K562 (cell line): ENCODE measurements around the gene SUMO3. TPM values are rescaled to one million over a fixed set of nuclear protein-coding genes. Genes with fewer than 3 reads are reported as not detected.
A peak's percentile ranks its signal among the peaks of the same experiment; 100 is the strongest.

Experiments
- ATAC-seq: fragments of 200-7000 bp; cut with Tn5 transposase; 3 replicates; pipeline ENCODE4 v1.9.1; 2020; ENCODE audit warnings: moderate library complexity
- BruUV-seq: library from RNA; stranded (reverse); fragments of 400-500 nt; replicated peaks from 2 replicates; lab custom pipeline; 2021; lab: Mats Ljungman, UMichigan
- CTCF ChIA-PET: fragments of 300-600 bp; formaldehyde crosslinking; extraction: SDS; loops from one replicate; lab custom pipeline; 2021; ENCODE audit warnings: low intra/inter-chr PET ratio; lab: Yijun Ruan, JAX
- POLR2A ChIA-PET: fragments of 300-600, 350-650 bp; sonication (Branson Sonifier 250); formaldehyde crosslinking; extraction: SDS; loops from one replicate; lab custom pipeline; 2021; ENCODE audit warnings: antibody characterized with exemption, inconsistent platforms; lab: Yijun Ruan, JAX
- DNase-seq, 4 experiments: peaks; one replicate each; pipeline versions ENCODE4 v3.0.0 to v3.0.0-alpha.2; 2011 to 2018; ENCODE audit warnings: low spot score in 3 of 4, mixed read lengths in 3 of 4; ENCODE audit errors: extremely low read depth in 1 of 4
- FAIRE-seq: peaks from 2 replicates; lab custom pipeline; 2011; peaks lifted over from hg19 to GRCh38; lab: Jason Lieb, UNC
- H2AFZ ChIP-seq: 2 replicates; pipeline ENCODE4 v1.6.0; 2011; ENCODE audit warnings: low read depth, low read length, control low read depth, inconsistent platforms
- H3K27ac ChIP-seq: fragments of 200-600 bp; 3 replicates; pipeline ENCODE4 v1.8.0; 2011; ENCODE audit warnings: low read depth, mild to moderate bottlenecking, control low read depth, inconsistent platforms, low read length, moderate library complexity, mixed read lengths; ENCODE audit errors: extremely low read depth
- H3K27me3 ChIP-seq, 2 experiments: fragments of 300-600 bp in 1 of 2; 2 replicates in 1 of 2; 3 replicates in 1 of 2; pipeline versions ENCODE4 v1.6.0 to v1.8.0; 2011; ENCODE audit warnings: inconsistent platforms in 2 of 2, low read length in 2 of 2, mild to moderate bottlenecking in 1 of 2, mixed read lengths in 1 of 2, moderate library complexity in 1 of 2; ENCODE audit not compliant: control insufficient read depth in 2 of 2, insufficient read depth in 2 of 2
- H3K36me3 ChIP-seq: fragments of 300-600 bp; 3 replicates; pipeline ENCODE4 v1.8.0; 2011; ENCODE audit warnings: mild to moderate bottlenecking, low read length, inconsistent platforms; ENCODE audit not compliant: control insufficient read depth, insufficient read depth
- H3K4me1 ChIP-seq, 2 experiments: fragments of 200-600 bp in 1 of 2; replicated peaks in 1 of 2; 2 replicates in 1 of 2; 3 replicates in 1 of 2; pipeline versions ENCODE4 v1.5.1 to v1.8.0; 2011; ENCODE audit warnings: inconsistent platforms in 2 of 2, low read length in 2 of 2, mild to moderate bottlenecking in 1 of 2, mixed read lengths in 1 of 2, moderate library complexity in 1 of 2; ENCODE audit not compliant: control insufficient read depth in 2 of 2, insufficient read depth in 2 of 2
- H3K4me2 ChIP-seq: 2 replicates; pipeline ENCODE4 v1.6.1; 2011; ENCODE audit warnings: low read length, control low read depth, inconsistent platforms, mixed read lengths; ENCODE audit not compliant: insufficient read depth
- H3K4me3 ChIP-seq: fragments of 200-600 bp; sonication (generic), shearing (Covaris generic); 2 replicates; pipeline ENCODE4 v1.5.1; 2016; ENCODE audit warnings: control low read depth, inconsistent platforms
- H3K79me2 ChIP-seq: fragments of 200-600 bp; 3 replicates; pipeline ENCODE4 v1.8.0; 2011; ENCODE audit warnings: low read length, inconsistent platforms; ENCODE audit not compliant: control insufficient read depth, insufficient read depth
- H3K9ac ChIP-seq, 2 experiments: 2 replicates each; pipeline versions ENCODE4 v1.6.0 to v1.6.1; 2011; ENCODE audit warnings: low read depth in 2 of 2, low read length in 2 of 2, control low read depth in 1 of 2, inconsistent platforms in 1 of 2, mild to moderate bottlenecking in 1 of 2, mixed read lengths in 1 of 2; ENCODE audit not compliant: insufficient read depth in 1 of 2
- H3K9me1 ChIP-seq: one replicate; pipeline ENCODE4 v1.6.0; 2011; ENCODE audit warnings: inconsistent platforms, mild to moderate bottlenecking, low read length, moderate library complexity; ENCODE audit not compliant: control insufficient read depth, insufficient read depth
- H3K9me3 ChIP-seq: replicated peaks from 2 replicates; pipeline ENCODE4 v1.5.1; 2011; ENCODE audit warnings: low read depth, low read length, inconsistent platforms; ENCODE audit not compliant: control insufficient read depth, insufficient read depth
- H4K20me1 ChIP-seq: replicated peaks from 2 replicates; pipeline ENCODE4 v1.6.1; 2011; ENCODE audit warnings: low read length, inconsistent platforms, mixed read lengths; ENCODE audit not compliant: control insufficient read depth, insufficient read depth
- HEY1 ChIP-seq: fragments of 250-450 bp; sonication (Bioruptor Pico); IDR thresholded peaks from 2 replicates; pipeline ENCODE4 v1.5.0; 2020; ENCODE audit warnings: mild to moderate bottlenecking, moderate library complexity, borderline replicate concordance
- HMGN3 ChIP-seq: IDR thresholded peaks from 2 replicates; pipeline ENCODE4 v1.6.1; 2011; ENCODE audit warnings: borderline replicate concordance, low read depth, mild to moderate bottlenecking, mixed read lengths, low read length; ENCODE audit not compliant: insufficient read length; ENCODE audit errors: extremely low read depth
- HNRNPL ChIP-seq: fragments of 200-400 bp; formaldehyde crosslinking; IDR thresholded peaks from 2 replicates; pipeline ENCODE4 v1.6.1; 2017; ENCODE audit warnings: low read depth, mild to moderate bottlenecking, low read length
- KAT7 ChIP-seq: sonication (generic); formaldehyde crosslinking; IDR thresholded peaks from 2 replicates; pipeline ENCODE4 v1.8.0; 2022; ENCODE audit warnings: missing genetic modification reagents, mild to moderate bottlenecking, borderline replicate concordance
- POLR2G ChIP-seq: fragments of 200-400 bp; formaldehyde crosslinking; IDR thresholded peaks from 2 replicates; pipeline ENCODE4 v1.6.1; 2017; ENCODE audit warnings: low read depth, mild to moderate bottlenecking, antibody characterized with exemption, low read length, moderate library complexity
- YBX1 ChIP-seq: fragments of 450-650 bp; IDR thresholded peaks from 2 replicates; pipeline ENCODE4 v1.7.1; 2016; ENCODE audit warnings: mild to moderate bottlenecking
- ZBTB17 ChIP-seq: fragments of 450-650 bp; formaldehyde crosslinking; IDR thresholded peaks from 2 replicates; pipeline ENCODE4 v1.4.0; 2020; ENCODE audit warnings: mild to moderate bottlenecking
- WGBS: fragments of 100-300 bp; shearing (Covaris generic); methylation state at CpG from one replicate; pipeline ENCODE4 v1.1.6; 2016; ENCODE audit warnings: low coverage, mixed read lengths; ENCODE audit not compliant: insufficient coverage; ENCODE audit errors: missing lambda C conversion rate; 5-methylcytosine and 5-hydroxymethylcytosine counted together
- in situ Hi-C: fragments of 300-500 bp; cut with MboI; formaldehyde crosslinking; loops from 4 replicates; pipeline ENCODE4 v1.15.0; 2018; ENCODE audit warnings: inconsistent platforms, mixed read lengths
- intact Hi-C: fragments of 100-400 bp; cut with micrococcal nuclease; formaldehyde crosslinking; loops from 2 replicates; pipeline ENCODE4 v1.14.2; 2022
- polyA plus RNA-seq, 8 experiments: library from polyadenylated mRNA; depleted of rRNA in 4 of 8; stranded (reverse) in 5 of 8; unstranded in 3 of 8; fragments of >200 nt; fragmentation: Nextera tagmentation in 2 of 8; fragmentation: Illumina TruSeq in 1 of 8; extraction: Ambion mirVana in 2 of 8; extraction: Trizol in 1 of 8; gene quantifications; 2 replicates each; pipeline versions ENCODE4 v1.2.1 to v1.2.3, GENCODE V29; 2011 to 2014; ENCODE audit warnings: inconsistent platforms in 1 of 8, missing spikeins in 1 of 8
- total RNA-seq, 7 experiments: library from RNA; depleted of rRNA in 6 of 7; stranded (reverse); fragments of >200 nt in 6 of 7; fragmentation: Illumina TruSeq in 2 of 7; extraction: Trizol in 2 of 7; gene quantifications; 2 replicates each; pipeline versions ENCODE4 v1.2.1 to v1.2.3, GENCODE V29; 2011 to 2021; ENCODE audit warnings: low replicate concordance in 1 of 7
- TF ChIP-seq, protein P1 (sequence below): sonication (generic); formaldehyde crosslinking; IDR thresholded peaks from 2 replicates; pipeline ENCODE4 v1.8.1; 2023; ENCODE audit warnings: mild to moderate bottlenecking, missing genetic modification reagents, moderate library complexity

Gene SUMO3
- total and polyA plus RNA-seq, 9 of the 15 experiments (the other 6 are each of a cell fraction or from before 2014, with no cell fraction given): 13.9 to 143 (median 113) TPM

DNA sequence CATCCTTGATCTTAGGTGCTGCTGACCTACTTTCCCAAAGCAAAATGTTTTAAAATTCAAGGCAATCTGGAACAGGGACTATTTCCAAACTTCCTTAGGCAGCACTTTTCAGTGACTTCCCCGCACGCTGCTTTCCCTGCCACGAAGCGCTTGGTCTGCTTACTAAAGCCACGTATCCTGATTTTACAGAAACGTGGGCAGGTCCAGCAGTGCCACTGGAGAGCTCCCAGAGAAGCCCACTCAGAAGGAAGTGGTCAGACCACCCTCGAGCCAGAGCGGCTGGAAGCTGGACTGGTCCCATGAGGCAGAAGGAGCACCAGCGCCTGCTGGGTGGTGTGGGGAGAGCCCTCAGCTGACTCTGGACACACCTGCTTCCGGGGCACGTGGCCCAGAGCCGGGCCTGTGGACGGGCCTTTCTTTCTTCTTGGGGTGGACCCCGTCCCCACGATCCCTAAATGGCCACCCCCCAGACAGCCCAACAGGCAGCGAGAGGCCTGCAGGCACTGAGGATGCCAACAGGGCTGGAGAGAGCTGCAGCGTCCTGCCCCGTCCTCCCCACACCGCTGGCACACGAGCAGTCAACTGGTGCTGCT lies 32.4 kb upstream of the SUMO3 start:
- H3K4me1 ChIP-seq: peaks cover 41 to 66% of the 10 kb centered on the region in 2 experiments
- TF ChIP-seq POLR2G (peak; percentile 32), HMGN3 (no peak), HNRNPL (no peak)
- TF ChIP-seq, all 486 proteins: peak for 1
- CTCF ChIA-PET: no interaction called here
- H3K79me2 ChIP-seq: peaks cover 14% of the 10 kb centered on the region
- in situ Hi-C loops: no loop called here
- H3K9me3 ChIP-seq: no peaks in the 10 kb centered on the region
- H3K4me2 ChIP-seq: no peak overlapping the region
- peaks cover 57% of the 10 kb centered on the region for H3K36me3 ChIP-seq
- H4K20me1 ChIP-seq: no peaks in the 10 kb centered on the region; the same call in 1 of the 2 replicates
- POLR2A ChIA-PET: interaction anchor here (0.7 to 1.0 kb wide), 3 partner anchors 9 to 13 kb away, joined by 3 read pairs; no protein-coding TSS in a partner anchor
- H3K9ac ChIP-seq: peak overlapping the region in 1 of 2 experiments; percentile 17; a peak in 1 of 4 replicates
- FAIRE-seq (no peak), ATAC-seq (no peak), DNase-seq (no peak)
- H3K27ac ChIP-seq: no peak overlapping the region
- 96% methylated on average over 18 of the region's 20 CpGs for WGBS
- intact Hi-C loops: no loop called here
- no peaks in the 10 kb centered on the region for H3K27me3 ChIP-seq
- no peak overlapping the region for H2AFZ ChIP-seq
- no TSS peak for BruUV-seq
- H3K4me3 ChIP-seq: no peak overlapping the region
- peaks cover 6% of the 10 kb centered on the region for H3K9me1 ChIP-seq

DNA sequence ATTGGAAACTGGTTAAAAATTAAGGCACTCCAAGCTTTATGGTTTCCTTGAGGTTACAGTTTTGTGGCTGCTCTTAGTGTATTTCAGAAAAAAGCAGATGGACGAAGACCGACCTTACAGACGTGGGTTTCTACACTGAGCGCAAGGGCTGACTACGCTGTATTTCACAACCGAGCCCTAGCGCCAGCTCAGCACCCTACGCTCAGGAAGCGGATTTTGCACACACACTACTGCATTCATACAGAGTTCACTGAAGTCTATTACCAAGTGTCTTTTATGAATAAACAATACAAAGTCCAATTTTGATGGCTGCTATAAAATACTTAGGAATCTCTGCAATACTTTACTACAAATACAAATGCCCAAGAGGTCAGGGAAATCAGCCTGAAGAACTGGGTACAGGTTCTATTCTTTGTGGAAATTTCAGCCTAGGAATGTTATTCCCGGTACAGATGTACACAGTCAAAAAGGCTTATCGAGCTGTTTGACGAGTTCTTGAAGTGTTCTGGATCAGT lies 31.8 kb upstream of the SUMO3 start:
- 97% methylated on average over 12 of the region's 12 CpGs for WGBS
- no peak for DNase-seq
- TF ChIP-seq, protein P1, sequence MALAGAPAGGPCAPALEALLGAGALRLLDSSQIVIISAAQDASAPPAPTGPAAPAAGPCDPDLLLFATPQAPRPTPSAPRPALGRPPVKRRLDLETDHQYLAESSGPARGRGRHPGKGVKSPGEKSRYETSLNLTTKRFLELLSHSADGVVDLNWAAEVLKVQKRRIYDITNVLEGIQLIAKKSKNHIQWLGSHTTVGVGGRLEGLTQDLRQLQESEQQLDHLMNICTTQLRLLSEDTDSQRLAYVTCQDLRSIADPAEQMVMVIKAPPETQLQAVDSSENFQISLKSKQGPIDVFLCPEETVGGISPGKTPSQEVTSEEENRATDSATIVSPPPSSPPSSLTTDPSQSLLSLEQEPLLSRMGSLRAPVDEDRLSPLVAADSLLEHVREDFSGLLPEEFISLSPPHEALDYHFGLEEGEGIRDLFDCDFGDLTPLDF (CRISPR knock-in tag): no peak
- TF ChIP-seq HEY1 (CRISPR knock-in tag) (no peak), ZBTB17 (no peak), KAT7 (CRISPR knock-in tag) (no peak), YBX1 (no peak)
- TF ChIP-seq, all 486 proteins: peak for 0

More for the DNA sequence above, 31.8 kb upstream of the SUMO3 start:
- Histone ChIP-seq H3K9me1 (peaks cover 6% of the 10 kb centered on the region), H3K4me1 (peaks cover 35 to 60% of the 10 kb centered on the region in 2 experiments), H3K9me3 (no peaks in the 10 kb centered on the region), H3K27me3 (no peaks in the 10 kb centered on the region), H2AFZ (no peak overlapping the region), H3K36me3 (peaks cover 53% of the 10 kb centered on the region), H3K27ac (no peak overlapping the region), H4K20me1 (no peaks in the 10 kb centered on the region), H3K9ac (no peak overlapping the region), H3K4me2 (no peak overlapping the region), H3K79me2 (peaks cover 14% of the 10 kb centered on the region), H3K4me3 (no peak overlapping the region)
- BruUV-seq: TSS peak; percentile 50
- CTCF ChIA-PET: no interaction called here
- POLR2A ChIA-PET: interaction anchor here (0.6 to 1.0 kb wide), 2 partner anchors 12 to 558 kb away, joined by 3 to 4 read pairs; no protein-coding TSS in a partner anchor
- ATAC-seq: no peak
- no peak for FAIRE-seq
- intact Hi-C loops: loop anchor here (5.0 kb wide), 1 partner anchor 47 kb away; the partner anchor contains the start of gene UBE2G2
- in situ Hi-C loops: no loop called here
